GM19455 (cell line): ENCODE data around the gene PRPF39.

Experiments used
- ATAC-seq: cut with Tn5 transposase; IDR thresholded peaks from one replicate; pipeline ENCODE4 v1.9.1; 2021; ENCODE audit not compliant: unreplicated experiment

The PRPF39 gene, protein sequence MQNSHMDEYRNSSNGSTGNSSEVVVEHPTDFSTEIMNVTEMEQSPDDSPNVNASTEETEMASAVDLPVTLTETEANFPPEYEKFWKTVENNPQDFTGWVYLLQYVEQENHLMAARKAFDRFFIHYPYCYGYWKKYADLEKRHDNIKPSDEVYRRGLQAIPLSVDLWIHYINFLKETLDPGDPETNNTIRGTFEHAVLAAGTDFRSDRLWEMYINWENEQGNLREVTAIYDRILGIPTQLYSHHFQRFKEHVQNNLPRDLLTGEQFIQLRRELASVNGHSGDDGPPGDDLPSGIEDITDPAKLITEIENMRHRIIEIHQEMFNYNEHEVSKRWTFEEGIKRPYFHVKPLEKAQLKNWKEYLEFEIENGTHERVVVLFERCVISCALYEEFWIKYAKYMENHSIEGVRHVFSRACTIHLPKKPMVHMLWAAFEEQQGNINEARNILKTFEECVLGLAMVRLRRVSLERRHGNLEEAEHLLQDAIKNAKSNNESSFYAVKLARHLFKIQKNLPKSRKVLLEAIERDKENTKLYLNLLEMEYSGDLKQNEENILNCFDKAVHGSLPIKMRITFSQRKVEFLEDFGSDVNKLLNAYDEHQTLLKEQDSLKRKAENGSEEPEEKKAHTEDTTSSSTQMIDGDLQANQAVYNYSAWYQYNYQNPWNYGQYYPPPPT

GRCh38 chr14:45083976-45084722 lies at the start of gene PRPF39:
PRPF39 (plus strand) TSS chr14:45084116; CDS start chr14:45095240, 11,124 bp downstream.
- ATAC-seq = peak; percentile 90

DNA sequence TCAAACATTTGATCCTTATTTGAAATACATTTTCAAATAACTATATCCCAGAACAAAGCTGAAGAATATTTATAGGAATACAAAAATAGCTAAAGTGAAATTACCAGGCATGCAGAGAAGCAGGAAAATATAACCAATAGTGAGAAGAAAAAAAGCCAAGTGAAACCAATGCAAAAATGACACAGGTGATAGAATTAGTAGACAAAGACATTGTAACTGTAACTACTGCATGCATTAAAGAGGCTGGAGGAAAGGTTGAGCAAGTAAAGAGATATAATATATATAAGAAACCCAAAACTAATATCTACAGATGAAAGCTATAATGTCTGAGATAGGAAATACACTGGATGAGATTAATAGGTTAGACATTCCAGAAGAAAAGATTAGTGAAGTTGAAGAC lies 49.2 kb upstream of the PRPF39 start:
- ATAC-seq = no peak

- no peak for ATAC-seq
Observed at GRCh38 chr14:45038256-45038655, 45.7 kb upstream of the PRPF39 start.

DNA sequence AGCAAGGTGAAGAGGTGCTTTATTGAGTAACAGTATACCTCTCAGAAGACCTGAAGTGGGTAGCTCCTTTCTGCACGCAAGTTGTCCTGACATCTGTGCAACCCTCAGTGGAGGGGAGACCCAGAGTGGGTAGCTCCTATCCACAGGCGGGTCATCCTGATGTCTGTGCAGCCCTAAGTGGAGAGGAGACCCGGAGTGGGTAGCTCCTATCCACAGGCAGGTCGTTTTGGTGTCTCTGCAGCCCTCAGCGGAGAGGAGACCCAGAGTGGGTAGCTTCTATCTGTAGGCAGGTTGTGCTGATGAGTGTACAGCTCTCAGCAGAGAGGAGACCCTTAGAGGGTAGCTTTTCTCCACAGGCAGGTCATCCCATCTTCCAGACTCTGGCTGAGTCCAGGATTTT lies 45.1 kb upstream of the PRPF39 start:
- ATAC-seq = no peak

DNA sequence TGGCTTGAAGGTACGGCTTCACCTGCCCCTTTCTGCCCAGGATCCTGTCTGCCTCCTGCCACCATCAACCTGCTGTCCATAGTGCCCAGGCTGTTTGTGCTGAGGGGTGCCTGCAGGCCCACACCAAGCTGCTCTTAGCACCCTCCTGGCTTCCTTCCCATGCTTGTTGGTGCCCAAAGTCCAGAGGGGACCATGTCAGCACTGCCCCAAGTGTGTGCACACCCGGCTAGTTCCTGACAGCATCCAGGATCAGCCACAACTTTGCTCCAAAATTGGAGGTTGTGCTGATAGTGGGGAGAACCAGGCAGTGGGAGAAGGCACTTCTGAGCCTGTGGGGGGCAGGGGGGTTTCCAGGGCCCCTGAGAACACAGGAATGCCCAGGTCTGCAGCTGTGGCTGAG lies 44.5 kb upstream of the PRPF39 start:
- ATAC-seq = no peak

DNA sequence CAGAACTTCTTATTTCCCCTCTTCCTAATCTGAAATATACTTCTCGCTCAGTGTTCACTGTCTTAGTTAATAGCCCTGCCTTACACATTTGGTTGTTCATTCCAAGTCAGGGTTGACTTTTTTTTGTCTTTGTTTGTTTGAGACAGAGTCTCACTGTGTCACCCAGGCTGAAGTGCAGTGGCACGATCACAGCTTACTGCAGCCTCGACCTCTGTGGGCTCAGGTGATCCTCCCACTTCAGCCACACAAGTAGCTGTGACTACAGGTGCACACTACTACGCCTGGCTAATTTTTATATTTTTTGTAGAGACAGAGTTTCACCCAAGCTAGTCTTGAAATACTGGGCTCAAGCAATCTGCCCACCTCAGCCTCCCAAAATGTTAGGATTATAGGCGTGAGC lies 42.3 kb upstream of the PRPF39 start:
- ATAC-seq = no peak

DNA sequence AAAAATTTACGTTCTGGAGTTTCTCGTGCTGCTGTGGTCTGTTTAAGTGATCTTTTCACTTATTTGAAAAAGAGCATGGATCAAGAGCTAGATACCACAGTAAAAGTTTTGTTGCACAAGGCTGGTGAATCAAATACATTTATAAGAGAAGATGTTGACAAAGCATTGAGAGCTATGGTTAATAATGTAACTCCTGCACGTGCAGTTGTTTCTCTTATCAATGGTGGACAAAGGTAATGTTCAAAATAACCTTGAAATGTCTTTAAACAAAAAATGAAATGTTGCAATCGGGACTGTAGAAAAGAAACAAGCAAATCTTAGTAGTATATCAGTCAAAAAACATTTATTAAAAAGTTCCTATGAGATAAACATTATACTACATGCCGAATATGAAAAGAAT lies 39.3 kb upstream of the PRPF39 start:
- no peak for ATAC-seq

DNA sequence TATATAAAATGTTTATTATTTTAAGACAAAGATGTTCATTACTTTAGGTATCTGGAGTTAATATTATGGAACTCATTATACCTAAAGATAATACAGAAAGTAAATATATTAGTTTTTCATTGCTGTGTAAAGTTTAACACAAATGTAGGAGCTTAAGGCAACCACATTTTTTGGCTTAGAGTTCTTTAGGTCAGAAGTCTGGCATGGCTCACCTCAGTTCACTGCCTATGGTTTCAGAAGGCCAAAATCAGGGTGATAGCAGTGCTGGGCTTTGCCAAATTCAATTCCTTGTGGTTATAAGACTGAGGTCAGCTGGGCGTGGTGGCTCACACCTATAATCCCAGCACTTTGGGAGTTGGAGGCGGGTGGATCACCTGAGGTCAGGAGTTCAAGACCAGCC lies 35.5 kb upstream of the PRPF39 start:
- ATAC-seq = no peak

DNA sequence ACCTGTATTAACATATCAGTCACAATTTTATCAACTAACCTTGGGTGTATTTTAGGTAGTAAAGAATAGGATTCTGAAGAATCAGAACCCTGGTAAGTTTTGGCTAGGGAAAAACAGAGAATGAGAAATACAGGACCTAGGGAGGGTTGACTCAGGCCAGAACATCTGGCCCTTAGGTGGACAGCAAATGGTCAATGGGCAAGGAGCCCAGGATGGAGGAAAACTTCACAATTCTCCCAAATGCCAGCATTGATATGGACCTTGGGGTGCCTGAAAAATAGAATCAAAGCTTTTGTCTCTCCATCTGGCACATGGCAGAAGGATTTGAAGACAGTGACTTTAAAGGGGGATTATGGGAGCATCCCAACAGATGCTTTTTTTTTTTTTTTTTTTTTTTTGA lies 32.7 kb upstream of the PRPF39 start:
- ATAC-seq = no peak

- no peak for ATAC-seq
Observed at GRCh38 chr14:45051896-45052295, 32.0 kb upstream of the PRPF39 start.

GRCh38 chr14:45057349-45057748 lies 26.6 kb upstream of the PRPF39 start:
- no peak for ATAC-seq

DNA sequence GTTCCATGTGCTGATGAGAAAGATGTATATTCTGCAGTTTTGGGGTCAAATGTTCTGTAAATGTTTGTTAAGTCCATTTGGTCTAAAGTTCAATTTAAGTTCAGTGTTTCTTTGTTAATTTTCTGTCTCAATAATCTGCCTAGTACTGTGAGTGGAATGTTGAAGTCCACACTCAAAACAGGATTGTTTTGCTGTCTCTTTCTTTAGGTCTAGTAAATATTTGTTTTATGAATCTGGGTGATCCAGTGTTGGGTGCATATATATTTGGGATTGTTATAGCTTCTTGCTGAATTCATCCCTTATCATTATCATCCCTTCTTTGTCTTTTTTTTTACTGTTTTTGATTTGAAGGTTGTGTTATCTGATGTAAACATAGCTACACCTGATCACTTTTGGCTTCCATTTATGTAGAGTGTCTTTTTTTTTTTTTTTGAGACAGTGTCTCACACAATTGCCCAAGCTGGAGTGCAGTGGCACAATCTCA lies 26.0 kb upstream of the PRPF39 start:
- no peak for ATAC-seq

- ATAC-seq = no peak
Observed at GRCh38 chr14:45060551-45060950, 23.4 kb upstream of the PRPF39 start.

DNA sequence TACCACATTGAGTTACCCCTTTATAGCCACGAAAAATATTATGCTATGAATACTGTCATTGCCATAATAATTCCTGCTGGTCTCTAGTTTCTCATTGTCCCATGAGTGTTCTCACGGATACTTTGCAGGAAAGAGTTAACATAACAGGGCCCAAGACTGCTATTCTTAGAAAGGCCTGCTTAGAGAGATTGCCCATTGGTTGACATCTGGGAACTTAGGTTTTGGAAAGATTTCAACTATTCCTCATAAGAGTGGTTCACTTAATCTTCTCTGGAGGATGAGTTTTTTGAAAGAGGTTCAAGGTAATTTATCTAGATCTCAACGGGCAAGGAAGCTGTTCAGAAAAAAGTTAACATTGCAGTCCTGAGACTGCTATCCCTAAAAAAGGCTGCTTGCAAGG lies 18.4 kb upstream of the PRPF39 start:
- no peak for ATAC-seq

GRCh38 chr14:45065956-45066355 lies 18.0 kb upstream of the PRPF39 start:
- no peak for ATAC-seq

DNA sequence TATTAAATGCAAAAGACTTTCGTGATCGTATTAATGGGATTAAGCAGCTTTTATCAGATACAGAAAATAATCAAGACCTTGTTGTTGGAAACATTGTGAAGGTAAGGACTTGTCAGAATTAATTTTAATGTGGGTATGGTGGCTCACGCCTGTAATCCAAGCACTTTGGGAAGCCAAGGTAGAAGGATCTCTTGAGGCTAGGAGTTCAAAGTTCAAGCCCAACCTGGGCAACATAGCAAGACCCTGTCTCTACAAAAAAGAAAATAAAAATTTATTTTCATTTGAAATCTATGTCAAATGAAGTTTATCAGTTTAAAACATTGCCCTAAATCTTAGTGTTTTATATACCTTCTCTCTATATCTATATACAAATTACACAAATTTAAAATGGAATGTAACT lies 17.2 kb upstream of the PRPF39 start:
- ATAC-seq = no peak

DNA sequence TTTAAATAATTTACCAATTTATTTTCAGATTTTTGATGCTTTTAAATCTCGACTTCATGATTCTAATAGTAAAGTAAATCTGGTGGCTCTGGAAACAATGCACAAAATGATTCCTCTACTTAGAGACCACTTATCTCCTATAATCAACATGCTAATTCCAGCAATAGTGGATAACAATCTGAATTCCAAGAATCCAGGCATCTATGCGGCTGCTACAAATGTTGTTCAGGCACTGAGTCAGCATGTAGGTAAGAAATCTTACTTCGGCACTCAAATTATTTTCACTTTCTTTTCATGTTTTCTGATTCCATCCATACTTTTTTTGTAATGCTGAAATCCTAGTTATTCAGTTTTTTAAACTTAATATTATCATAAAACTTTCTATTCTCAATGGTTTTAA lies 15.5 kb upstream of the PRPF39 start:
- ATAC-seq = no peak

GRCh38 chr14:45070215-45070614 lies 13.7 kb upstream of the PRPF39 start:
- ATAC-seq = no peak

GRCh38 chr14:45072126-45072525 lies 11.8 kb upstream of the PRPF39 start:
- ATAC-seq = no peak

GRCh38 chr14:45073231-45073879 lies 10.6 kb upstream of the PRPF39 start:
- ATAC-seq = no peak

DNA sequence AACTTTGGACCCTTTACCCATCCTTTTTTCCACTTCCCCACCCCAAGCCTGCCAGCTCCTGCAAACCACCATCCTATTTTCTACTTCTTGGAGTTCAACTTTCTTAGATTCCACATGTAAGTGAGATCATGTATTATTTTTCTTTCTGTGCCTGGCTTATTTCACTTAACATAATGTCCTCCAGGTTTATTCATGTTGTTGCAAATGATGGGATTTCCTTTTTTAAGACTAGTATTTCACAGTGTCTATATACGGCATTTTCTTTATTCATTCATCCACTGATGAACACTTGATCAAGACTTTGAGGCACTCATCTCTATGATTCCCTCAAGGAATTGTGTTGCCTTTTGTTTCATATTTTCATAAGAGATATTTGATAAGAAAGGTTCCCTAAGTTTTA lies 5.6 kb upstream of the PRPF39 start:
- ATAC-seq = no peak
